T47D (cell line): ENCODE data around the gene FGD2.
A peak's percentile ranks its signal among the peaks of the same experiment; 100 is the strongest.

Experiments
- DNase-seq, 2 experiments: peaks; one replicate each; pipeline versions ENCODE4 v3.0.0 to v3.0.0-alpha.2; 2011 to 2012; ENCODE audit warnings: low read depth in 1 of 2, low spot score in 1 of 2
- JUND ChIP-seq: IDR thresholded peaks from 2 replicates; pipeline ENCODE4 v1.6.1; 2012; ENCODE audit warnings: low read depth
- in situ Hi-C: cut with HindIII; loops from 2 replicates; pipeline ENCODE4 v1.10.0; 2016; ENCODE audit warnings: low sequenced_read_pairs, low pct_unique_long_range_greater_than_20kb

FGD2 gene

GRCh38 chr6:37005061-37005810 lies at the start of gene FGD2:
Gene FGD2, plus strand, starts transcription at chr6:37005655. Its CDS starts 163 bp downstream, at chr6:37005818.
- in situ Hi-C loops = no loop called here
- TF ChIP-seq JUND = no peak
- no peak for DNase-seq

GRCh38 chr6:36955671-36956445 lies 49.6 kb upstream of the FGD2 start:
- TF ChIP-seq JUND = no peak
- DNase-seq = no peak
- in situ Hi-C loops = no loop called here

- TF ChIP-seq JUND = no peak
- no peak for DNase-seq
- in situ Hi-C loops = no loop called here
Measured at GRCh38 chr6:36956446-36956820, 49.0 kb upstream of the FGD2 start.

- in situ Hi-C loops = no loop called here
- TF ChIP-seq JUND = no peak
- DNase-seq = no peak
Measured at GRCh38 chr6:36957773-36958271, 47.6 kb upstream of the FGD2 start.

GRCh38 chr6:36958775-36959554 lies 46.5 kb upstream of the FGD2 start:
- TF ChIP-seq JUND = no peak
- no peak for DNase-seq
- in situ Hi-C loops = no loop called here

GRCh38 chr6:36959555-36960250 lies 45.8 kb upstream of the FGD2 start:
- no peak for TF ChIP-seq JUND
- in situ Hi-C loops = no loop called here
- DNase-seq = no peak

- in situ Hi-C loops = no loop called here
- no peak for DNase-seq
- no peak for TF ChIP-seq JUND
Measured at GRCh38 chr6:36961441-36962435, 43.7 kb upstream of the FGD2 start.

GRCh38 chr6:36962874-36963273 lies 42.6 kb upstream of the FGD2 start:
- peak in 1 of 2 experiments; percentile 33 for DNase-seq
- in situ Hi-C loops = no loop called here
- TF ChIP-seq JUND = no peak

- no peak for DNase-seq
- TF ChIP-seq JUND = no peak
- in situ Hi-C loops = no loop called here
Measured at GRCh38 chr6:36963451-36964290, 41.8 kb upstream of the FGD2 start.

GRCh38 chr6:36964349-36964748 lies 41.1 kb upstream of the FGD2 start:
- no peak for TF ChIP-seq JUND
- DNase-seq = no peak
- in situ Hi-C loops = no loop called here

GRCh38 chr6:36964908-36965307 lies 40.5 kb upstream of the FGD2 start:
- TF ChIP-seq JUND = no peak
- no peak for DNase-seq
- in situ Hi-C loops = no loop called here
